GM12878 (cell line): ENCODE measurements around the gene B4GALNT4. TPM values are rescaled to one million over a fixed set of nuclear protein-coding genes. Genes with fewer than 3 reads are reported as not detected.

Experiments
- ATAC-seq: fragments of 200-7000 bp; cut with Tn5 transposase; 3 replicates; pipeline ENCODE4 v1.9.1; 2020; ENCODE audit warnings: mild to moderate bottlenecking, moderate library complexity
- BruUV-seq: library from RNA; stranded (reverse); fragments of 400-500 nt; replicated peaks from 2 replicates; lab custom pipeline; 2021; lab: Mats Ljungman, UMichigan
- CTCF ChIA-PET: fragments of 300-600 bp; sonication (Branson Sonifier 250); formaldehyde crosslinking; extraction: SDS; loops from one replicate; lab custom pipeline; 2021; ENCODE audit warnings: inconsistent platforms; lab: Yijun Ruan, JAX
- POLR2A ChIA-PET: fragments of 350-600 bp; formaldehyde crosslinking; extraction: SDS; loops from one replicate; lab custom pipeline; 2021; ENCODE audit warnings: inconsistent platforms; lab: Charles Lee
- RAD21 ChIA-PET: fragments of 300-600 bp; sonication (Branson Sonifier 250); formaldehyde crosslinking; loops from one replicate; lab custom pipeline; 2023; ENCODE audit warnings: antibody characterized with exemption; ENCODE audit not compliant: unreplicated experiment; lab: Charles Lee
- SMC1A ChIA-PET: fragments of 300-600 bp; sonication (Branson Sonifier 250); formaldehyde crosslinking; loops from one replicate; lab custom pipeline; 2023; ENCODE audit not compliant: unreplicated experiment, uncharacterized antibody; lab: Charles Lee
- DNase-seq: peaks from one replicate; pipeline ENCODE4 v3.0.0-alpha.2; 2011; ENCODE audit warnings: low read depth, low spot score
- FAIRE-seq: peaks from 3 replicates; lab custom pipeline; 2011; peaks lifted over from hg19 to GRCh38; lab: Jason Lieb, UNC
- H2AFZ ChIP-seq: 2 replicates; pipeline ENCODE4 v1.6.0; 2011; ENCODE audit warnings: low read depth, low read length, control low read depth; ENCODE audit not compliant: control insufficient read depth
- H3K27ac ChIP-seq: 2 replicates; pipeline ENCODE4 v1.5.1; 2011; ENCODE audit warnings: control low read depth; ENCODE audit not compliant: control insufficient read depth, insufficient read depth
- H3K27me3 ChIP-seq, 2 experiments: replicated peaks in 1 of 2; 2 replicates each; pipeline versions ENCODE4 v1.6.0 to v1.6.1; 2011; ENCODE audit warnings: low read length in 1 of 2; ENCODE audit not compliant: control insufficient read depth in 2 of 2, insufficient read depth in 2 of 2
- H3K36me3 ChIP-seq, 2 experiments: 2 replicates each; pipeline ENCODE4 v1.5.1; 2011; ENCODE audit warnings: low read length in 1 of 2; ENCODE audit not compliant: control insufficient read depth in 2 of 2, insufficient read depth in 2 of 2
- H3K4me1 ChIP-seq: 2 replicates; pipeline ENCODE4 v1.6.1; 2011; ENCODE audit warnings: mild to moderate bottlenecking, low read length, moderate library complexity, mixed read lengths; ENCODE audit not compliant: control insufficient read depth, insufficient read depth
- H3K4me2 ChIP-seq: 2 replicates; pipeline ENCODE4 v1.6.0; 2011; ENCODE audit warnings: control low read depth; ENCODE audit not compliant: control insufficient read depth, insufficient read depth
- H3K4me3 ChIP-seq: fragments of 200-600 bp; sonication (generic); 2 replicates; pipeline ENCODE4 v1.5.1; 2016
- H3K79me2 ChIP-seq: 2 replicates; pipeline ENCODE4 v1.6.0; 2011; ENCODE audit warnings: low read length; ENCODE audit not compliant: control insufficient read depth, insufficient read depth
- H3K9ac ChIP-seq: 2 replicates; pipeline ENCODE4 v1.8.0; 2011; ENCODE audit warnings: low read length, control low read depth, mixed read lengths; ENCODE audit not compliant: control insufficient read depth, insufficient read depth
- H3K9me3 ChIP-seq: replicated peaks from 3 replicates; pipeline ENCODE4 v1.5.1; 2011; ENCODE audit warnings: mild to moderate bottlenecking, low read length; ENCODE audit not compliant: control insufficient read depth, insufficient read depth
- H4K20me1 ChIP-seq: 2 replicates; pipeline ENCODE4 v1.6.0; 2011; ENCODE audit not compliant: control insufficient read depth, insufficient read depth
- MEF2A ChIP-seq: IDR thresholded peaks from 2 replicates; pipeline ENCODE4 v1.6.1; 2011; ENCODE audit warnings: low read depth, mild to moderate bottlenecking, low read length, moderate library complexity; ENCODE audit not compliant: insufficient read depth
- NR2C2 ChIP-seq: IDR thresholded peaks from 2 replicates; pipeline ENCODE4 v1.6.1; 2011; ENCODE audit warnings: borderline replicate concordance, low read depth; ENCODE audit not compliant: control insufficient read depth, insufficient read length
- NR2F1 ChIP-seq: fragments of 450-650 bp; conservative IDR thresholded peaks from 2 replicates; pipeline ENCODE4 v1.6.1; 2017; ENCODE audit warnings: mild to moderate bottlenecking
- PAX8 ChIP-seq: fragments of 450-650 bp; IDR thresholded peaks from 2 replicates; pipeline ENCODE4 v1.6.1; 2017; ENCODE audit warnings: mild to moderate bottlenecking, moderate library complexity
- RAD21 ChIP-seq: IDR thresholded peaks from 2 replicates; pipeline ENCODE4 v1.6.1; 2011; ENCODE audit warnings: mild to moderate bottlenecking, low read depth, low read length, moderate library complexity; ENCODE audit not compliant: insufficient read depth
- RELA ChIP-seq: fragments of 450-650 bp; IDR thresholded peaks from 2 replicates; pipeline ENCODE4 v1.8.0; 2014; ENCODE audit warnings: borderline replicate concordance; ENCODE audit not compliant: partially characterized antibody
- SIN3A ChIP-seq: IDR thresholded peaks from 2 replicates; pipeline ENCODE4 v1.6.1; 2012; ENCODE audit warnings: low read depth, low read length, improper control_type of control experiment
- SMC3 ChIP-seq: IDR thresholded peaks from 2 replicates; pipeline ENCODE4 v1.6.1; 2011; ENCODE audit warnings: low read length, improper control_type of control experiment, borderline replicate concordance
- SREBF1 ChIP-seq: IDR thresholded peaks from 2 replicates; pipeline ENCODE4 v1.6.1; 2012; ENCODE audit warnings: mild to moderate bottlenecking, low read length
- ZBED1 ChIP-seq: IDR thresholded peaks from 2 replicates; pipeline ENCODE4 v1.6.1; 2016; ENCODE audit warnings: borderline replicate concordance
- WGBS: methylation state at CpG from one replicate; pipeline ENCODE4 v1.1.6; 2016; ENCODE audit warnings: low lambda C conversion rate; ENCODE audit not compliant: insufficient replicate concordance, insufficient coverage; ENCODE audit errors: missing lambda C conversion rate; 5-methylcytosine and 5-hydroxymethylcytosine counted together
- in situ Hi-C: fragments of 300-500 bp; cut with MboI; formaldehyde crosslinking; loops from 9 replicates; pipeline ENCODE4 v1.14.3; 2018; ENCODE audit warnings: mixed read lengths
- intact Hi-C: fragments of 100-400 bp; cut with micrococcal nuclease; formaldehyde crosslinking; loops from one replicate; pipeline ENCODE4 v1.14.2; 2022; ENCODE audit not compliant: unreplicated experiment
- polyA plus RNA-seq, 11 experiments: library from polyadenylated mRNA; depleted of rRNA in 4 of 11; unstranded in 6 of 11; stranded (reverse) in 5 of 11; fragments of >200 nt; fragmentation: Nextera tagmentation in 4 of 11; fragmentation: Illumina TruSeq in 1 of 11; extraction: Ambion mirVana in 4 of 11; extraction: Trizol in 1 of 11; gene quantifications; 1 replicate in 1 of 11; 2 replicates in 10 of 11; pipeline versions ENCODE4 v1.2.1 to v1.2.3, GENCODE V29; 2011 to 2016; ENCODE audit warnings: inconsistent platforms in 2 of 11, missing spikeins in 2 of 11, low read depth in 1 of 11
- total RNA-seq, 4 experiments: library from RNA; depleted of rRNA in 3 of 4; stranded (reverse); fragments of >200 nt in 3 of 4; fragmentation: Illumina TruSeq in 1 of 4; extraction: Trizol in 1 of 4; gene quantifications; 2 replicates each; pipeline versions ENCODE4 v1.2.1 to v1.2.3, GENCODE V29; 2013 to 2021
- TF ChIP-seq, protein P1 (sequence below): fragments of 450-650 bp; formaldehyde crosslinking; IDR thresholded peaks from 2 replicates; pipeline ENCODE4 v1.4.0; 2020; ENCODE audit warnings: mild to moderate bottlenecking, moderate library complexity
- TF ChIP-seq, protein P2 (sequence below): IDR thresholded peaks from 2 replicates; pipeline ENCODE4 v1.6.1; 2011; ENCODE audit warnings: borderline replicate concordance, low read depth, mild to moderate bottlenecking, moderate library complexity, mixed read lengths, low read length; ENCODE audit not compliant: insufficient read depth; ENCODE audit errors: extremely low read length
- TF ChIP-seq, protein P3 (sequence below): IDR thresholded peaks from 2 replicates; pipeline ENCODE4 v1.6.1; 2011; ENCODE audit warnings: mild to moderate bottlenecking, low read depth, low read length, moderate library complexity; ENCODE audit not compliant: insufficient replicate concordance
- TF ChIP-seq, protein P4 (sequence below): IDR thresholded peaks from 2 replicates; pipeline ENCODE4 v1.6.1; 2012; ENCODE audit warnings: low read depth, low read length, improper control_type of control experiment

B4GALNT4 gene
- total and polyA plus RNA-seq, 10 of the 15 experiments (the other 5 are each of a cell fraction or from before 2014, with no cell fraction given) = 0.04 to 0.82 (median 0.40) TPM; not detected in 6

DNA sequence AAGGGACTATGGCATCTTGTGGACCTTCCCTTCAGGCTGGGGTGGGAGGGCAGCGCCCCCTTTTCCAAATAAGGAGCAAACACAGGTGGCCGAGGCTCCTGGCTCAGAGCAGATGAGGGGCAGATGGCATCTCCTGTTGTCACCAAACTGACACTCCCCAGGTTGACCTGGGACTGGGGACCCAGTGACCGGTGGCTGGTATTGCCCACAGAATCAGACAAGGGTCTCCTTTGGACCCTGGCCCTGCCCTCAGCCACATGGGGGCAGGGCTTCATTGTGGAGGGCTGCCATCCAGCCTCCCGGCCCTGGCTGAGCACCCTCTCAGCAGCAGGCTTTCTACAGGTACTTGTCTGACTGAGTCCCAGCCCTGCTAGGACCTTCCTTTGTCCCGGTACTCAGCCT is 46.3 kb downstream of the B4GALNT4 start:
- Histone ChIP-seq H2AFZ (no peak overlapping the region), H3K4me2 (peak overlapping the region; percentile 38; the same call in 1 of the 2 replicates), H3K9ac (no peak overlapping the region), H3K4me1 (peaks cover 8% of the 10 kb centered on the region), H3K36me3 (no peaks in the 10 kb centered on the region), H3K9me3 (no peaks in the 10 kb centered on the region), H3K27ac (no peak overlapping the region), H3K27me3 (no peaks in the 10 kb centered on the region), H4K20me1 (no peaks in the 10 kb centered on the region), H3K4me3 (no peak overlapping the region), H3K79me2 (no peaks in the 10 kb centered on the region)
- CTCF ChIA-PET = no interaction called here
- RAD21 ChIA-PET = no interaction called here
- FAIRE-seq (no peak), DNase-seq (no peak), ATAC-seq (no peak)
- no TSS peak for BruUV-seq
- SMC1A ChIA-PET = no interaction called here
- in situ Hi-C loops (no loop called here), intact Hi-C loops (no loop called here)
- TF ChIP-seq SMC3 (no peak), NR2C2 (no peak), RAD21 (no peak), SIN3A (no peak), PAX8 (no peak), SREBF1 (no peak), ZBED1 (no peak), RELA (no peak), MEF2A (no peak), NR2F1 (no peak; the same call in 1 of the 2 replicates)
- TF ChIP-seq, protein P1, sequence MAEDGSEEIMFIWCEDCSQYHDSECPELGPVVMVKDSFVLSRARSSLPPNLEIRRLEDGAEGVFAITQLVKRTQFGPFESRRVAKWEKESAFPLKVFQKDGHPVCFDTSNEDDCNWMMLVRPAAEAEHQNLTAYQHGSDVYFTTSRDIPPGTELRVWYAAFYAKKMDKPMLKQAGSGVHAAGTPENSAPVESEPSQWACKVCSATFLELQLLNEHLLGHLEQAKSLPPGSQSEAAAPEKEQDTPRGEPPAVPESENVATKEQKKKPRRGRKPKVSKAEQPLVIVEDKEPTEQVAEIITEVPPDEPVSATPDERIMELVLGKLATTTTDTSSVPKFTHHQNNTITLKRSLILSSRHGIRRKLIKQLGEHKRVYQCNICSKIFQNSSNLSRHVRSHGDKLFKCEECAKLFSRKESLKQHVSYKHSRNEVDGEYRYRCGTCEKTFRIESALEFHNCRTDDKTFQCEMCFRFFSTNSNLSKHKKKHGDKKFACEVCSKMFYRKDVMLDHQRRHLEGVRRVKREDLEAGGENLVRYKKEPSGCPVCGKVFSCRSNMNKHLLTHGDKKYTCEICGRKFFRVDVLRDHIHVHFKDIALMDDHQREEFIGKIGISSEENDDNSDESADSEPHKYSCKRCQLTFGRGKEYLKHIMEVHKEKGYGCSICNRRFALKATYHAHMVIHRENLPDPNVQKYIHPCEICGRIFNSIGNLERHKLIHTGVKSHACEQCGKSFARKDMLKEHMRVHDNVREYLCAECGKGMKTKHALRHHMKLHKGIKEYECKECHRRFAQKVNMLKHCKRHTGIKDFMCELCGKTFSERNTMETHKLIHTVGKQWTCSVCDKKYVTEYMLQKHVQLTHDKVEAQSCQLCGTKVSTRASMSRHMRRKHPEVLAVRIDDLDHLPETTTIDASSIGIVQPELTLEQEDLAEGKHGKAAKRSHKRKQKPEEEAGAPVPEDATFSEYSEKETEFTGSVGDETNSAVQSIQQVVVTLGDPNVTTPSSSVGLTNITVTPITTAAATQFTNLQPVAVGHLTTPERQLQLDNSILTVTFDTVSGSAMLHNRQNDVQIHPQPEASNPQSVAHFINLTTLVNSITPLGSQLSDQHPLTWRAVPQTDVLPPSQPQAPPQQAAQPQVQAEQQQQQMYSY (CRISPR knock-in tag) = no peak
- TF ChIP-seq, protein P2, sequence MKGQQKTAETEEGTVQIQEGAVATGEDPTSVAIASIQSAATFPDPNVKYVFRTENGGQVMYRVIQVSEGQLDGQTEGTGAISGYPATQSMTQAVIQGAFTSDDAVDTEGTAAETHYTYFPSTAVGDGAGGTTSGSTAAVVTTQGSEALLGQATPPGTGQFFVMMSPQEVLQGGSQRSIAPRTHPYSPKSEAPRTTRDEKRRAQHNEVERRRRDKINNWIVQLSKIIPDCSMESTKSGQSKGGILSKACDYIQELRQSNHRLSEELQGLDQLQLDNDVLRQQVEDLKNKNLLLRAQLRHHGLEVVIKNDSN = no peak
- TF ChIP-seq, protein P3, sequence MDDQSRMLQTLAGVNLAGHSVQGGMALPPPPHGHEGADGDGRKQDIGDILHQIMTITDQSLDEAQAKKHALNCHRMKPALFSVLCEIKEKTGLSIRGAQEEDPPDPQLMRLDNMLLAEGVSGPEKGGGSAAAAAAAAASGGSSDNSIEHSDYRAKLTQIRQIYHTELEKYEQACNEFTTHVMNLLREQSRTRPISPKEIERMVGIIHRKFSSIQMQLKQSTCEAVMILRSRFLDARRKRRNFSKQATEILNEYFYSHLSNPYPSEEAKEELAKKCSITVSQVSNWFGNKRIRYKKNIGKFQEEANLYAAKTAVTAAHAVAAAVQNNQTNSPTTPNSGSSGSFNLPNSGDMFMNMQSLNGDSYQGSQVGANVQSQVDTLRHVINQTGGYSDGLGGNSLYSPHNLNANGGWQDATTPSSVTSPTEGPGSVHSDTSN = no peak
- TF ChIP-seq, protein P4, sequence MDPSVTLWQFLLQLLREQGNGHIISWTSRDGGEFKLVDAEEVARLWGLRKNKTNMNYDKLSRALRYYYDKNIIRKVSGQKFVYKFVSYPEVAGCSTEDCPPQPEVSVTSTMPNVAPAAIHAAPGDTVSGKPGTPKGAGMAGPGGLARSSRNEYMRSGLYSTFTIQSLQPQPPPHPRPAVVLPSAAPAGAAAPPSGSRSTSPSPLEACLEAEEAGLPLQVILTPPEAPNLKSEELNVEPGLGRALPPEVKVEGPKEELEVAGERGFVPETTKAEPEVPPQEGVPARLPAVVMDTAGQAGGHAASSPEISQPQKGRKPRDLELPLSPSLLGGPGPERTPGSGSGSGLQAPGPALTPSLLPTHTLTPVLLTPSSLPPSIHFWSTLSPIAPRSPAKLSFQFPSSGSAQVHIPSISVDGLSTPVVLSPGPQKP = no peak
- POLR2A ChIA-PET = no interaction called here
- WGBS = 43% methylated on average over 5 of the region's 5 CpGs
